Inflammatory macrophage treated with lipopolysaccharide for 4 hours (primary cell): ENCODE results near the gene SPSB2.
"Not testable (repeated sequence)": the region's sequence is repeated elsewhere in the genome, so short reads cannot be mapped to it uniquely, and the experiment has no call there.

Experiments used
- DNase-seq: peaks from one replicate; pipeline ENCODE4 v3.0.0-alpha.2; 2020

The SPSB2 gene, protein sequence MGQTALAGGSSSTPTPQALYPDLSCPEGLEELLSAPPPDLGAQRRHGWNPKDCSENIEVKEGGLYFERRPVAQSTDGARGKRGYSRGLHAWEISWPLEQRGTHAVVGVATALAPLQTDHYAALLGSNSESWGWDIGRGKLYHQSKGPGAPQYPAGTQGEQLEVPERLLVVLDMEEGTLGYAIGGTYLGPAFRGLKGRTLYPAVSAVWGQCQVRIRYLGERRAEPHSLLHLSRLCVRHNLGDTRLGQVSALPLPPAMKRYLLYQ

DNA sequence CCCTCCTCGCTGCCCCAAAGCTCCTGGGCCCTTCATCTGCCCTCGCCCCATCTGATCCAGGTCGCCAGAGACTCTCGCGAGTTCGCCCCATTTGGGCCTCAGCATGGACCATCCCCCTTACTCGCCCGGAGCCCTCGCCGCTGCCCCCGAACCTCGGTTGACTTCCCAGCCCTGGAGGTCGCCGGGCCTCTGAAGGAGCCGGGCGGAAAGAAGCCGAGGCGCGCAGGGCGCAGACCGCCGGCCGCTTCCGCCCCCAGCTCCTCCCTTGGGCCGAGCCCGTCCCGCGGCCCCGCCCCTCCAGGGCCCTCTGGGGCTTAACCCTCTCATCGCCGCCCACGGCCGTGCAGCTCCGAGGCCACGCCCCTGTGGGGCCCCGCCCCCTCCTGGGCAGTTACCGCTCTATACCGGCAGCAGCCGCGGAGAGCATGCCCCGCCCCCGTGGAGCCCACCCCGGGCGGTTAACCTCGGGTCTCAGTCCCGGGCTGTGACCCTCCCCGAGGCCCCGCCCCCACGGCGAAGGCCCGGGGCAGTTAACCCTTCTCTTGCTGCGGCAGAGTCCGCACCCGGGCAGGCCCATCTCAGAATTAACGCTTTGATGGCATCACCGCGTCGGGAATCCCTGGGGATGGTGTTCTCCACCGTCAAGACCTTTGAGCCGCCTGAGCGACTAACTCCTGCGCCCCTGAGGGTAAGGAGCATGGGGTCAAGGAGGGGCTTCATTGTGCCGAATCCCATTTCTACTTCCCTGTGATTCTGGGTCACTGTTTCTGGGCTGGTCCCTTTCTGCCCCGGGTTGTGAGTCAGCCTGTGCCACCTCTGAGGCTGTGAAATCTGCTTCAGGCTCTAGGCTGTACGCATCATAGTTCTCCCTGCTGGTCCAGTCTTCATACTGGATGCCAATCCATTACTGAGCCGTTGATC, at the start of gene SPSB2:
SPSB2 (minus strand) TSS at position 210 of the 921 bp plus-strand sequence. CDS start 402 bp downstream, outside the sequence.
- peak; percentile 98 for DNase-seq

DNA sequence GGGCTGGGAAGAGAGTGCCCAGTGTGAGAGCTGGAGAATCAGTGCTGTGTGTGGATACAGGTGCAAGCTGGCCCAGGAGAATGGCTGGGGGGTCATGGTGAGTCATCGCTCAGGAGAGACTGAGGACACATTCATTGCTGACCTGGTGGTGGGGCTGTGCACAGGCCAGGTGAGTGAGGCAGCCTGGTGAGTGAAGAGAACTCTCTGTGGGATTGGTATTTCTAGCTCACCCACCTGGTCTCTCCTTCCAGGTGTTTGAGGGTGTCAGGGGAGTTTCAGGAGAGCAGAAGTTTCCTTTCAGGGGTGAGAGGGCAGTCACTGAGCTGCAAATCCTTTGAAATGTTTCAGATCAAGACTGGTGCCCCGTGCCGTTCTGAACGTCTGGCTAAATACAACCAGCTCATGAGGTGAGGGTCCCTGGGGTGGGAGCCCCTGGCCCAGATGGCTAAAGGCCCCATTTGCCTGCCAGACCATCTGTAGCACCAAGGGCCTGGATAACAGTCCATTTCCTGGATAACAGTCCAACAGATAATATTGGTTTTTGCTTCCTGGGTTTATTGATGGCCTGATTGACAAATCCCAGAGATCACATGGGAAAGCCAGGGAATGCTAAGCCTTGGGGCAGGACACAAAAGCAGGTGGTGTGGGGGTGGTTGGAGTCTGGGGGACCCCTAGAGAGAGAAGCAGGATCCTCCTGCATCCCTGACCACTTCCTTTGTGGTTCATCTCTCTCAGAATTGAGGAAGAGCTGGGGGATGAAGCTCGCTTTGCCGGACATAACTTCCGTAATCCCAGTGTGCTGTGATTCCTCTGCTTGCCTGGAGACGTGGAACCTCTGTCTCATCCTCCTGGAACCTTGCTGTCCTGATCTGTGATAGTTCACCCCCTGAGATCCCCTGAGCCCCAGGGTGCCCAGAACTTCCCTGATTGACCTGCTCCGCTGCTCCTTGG, 49.2 kb upstream of the SPSB2 start:
- peak; percentile 57 for DNase-seq

DNA sequence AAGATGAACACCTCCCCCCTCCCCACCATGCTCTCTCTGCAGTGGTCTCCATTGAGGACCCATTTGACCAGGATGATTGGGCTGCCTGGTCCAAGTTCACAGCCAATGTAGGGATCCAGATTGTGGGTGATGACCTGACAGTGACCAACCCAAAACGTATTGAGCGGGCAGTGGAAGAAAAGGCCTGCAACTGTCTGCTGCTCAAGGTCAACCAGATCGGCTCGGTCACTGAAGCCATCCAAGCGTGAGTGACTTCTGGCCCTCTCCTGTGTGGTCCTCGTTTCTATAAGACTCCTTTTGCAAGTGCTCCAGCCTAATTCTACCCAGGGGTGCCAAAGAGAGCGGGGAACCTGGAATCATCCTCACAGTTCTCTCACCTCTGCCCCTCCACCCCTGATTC, 48.4 kb upstream of the SPSB2 start:
- DNase-seq, result no peak

DNA sequence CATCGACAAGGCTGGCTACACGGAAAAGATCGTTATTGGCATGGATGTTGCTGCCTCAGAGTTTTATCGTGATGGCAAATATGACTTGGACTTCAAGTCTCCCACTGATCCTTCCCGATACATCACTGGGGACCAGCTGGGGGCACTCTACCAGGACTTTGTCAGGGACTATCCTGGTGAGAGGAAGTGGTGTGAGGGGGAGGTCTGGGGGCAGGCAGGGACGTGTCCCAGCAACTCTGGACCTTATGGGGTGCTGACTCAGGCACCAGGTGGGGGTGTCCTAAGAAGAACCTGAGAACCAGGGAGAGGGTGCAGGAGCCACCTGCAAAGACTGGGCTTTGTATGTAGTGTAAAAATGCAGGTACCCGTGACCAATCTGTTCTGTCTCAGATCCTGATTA, 46.5 kb upstream of the SPSB2 start:
- DNase-seq, result no peak

DNA sequence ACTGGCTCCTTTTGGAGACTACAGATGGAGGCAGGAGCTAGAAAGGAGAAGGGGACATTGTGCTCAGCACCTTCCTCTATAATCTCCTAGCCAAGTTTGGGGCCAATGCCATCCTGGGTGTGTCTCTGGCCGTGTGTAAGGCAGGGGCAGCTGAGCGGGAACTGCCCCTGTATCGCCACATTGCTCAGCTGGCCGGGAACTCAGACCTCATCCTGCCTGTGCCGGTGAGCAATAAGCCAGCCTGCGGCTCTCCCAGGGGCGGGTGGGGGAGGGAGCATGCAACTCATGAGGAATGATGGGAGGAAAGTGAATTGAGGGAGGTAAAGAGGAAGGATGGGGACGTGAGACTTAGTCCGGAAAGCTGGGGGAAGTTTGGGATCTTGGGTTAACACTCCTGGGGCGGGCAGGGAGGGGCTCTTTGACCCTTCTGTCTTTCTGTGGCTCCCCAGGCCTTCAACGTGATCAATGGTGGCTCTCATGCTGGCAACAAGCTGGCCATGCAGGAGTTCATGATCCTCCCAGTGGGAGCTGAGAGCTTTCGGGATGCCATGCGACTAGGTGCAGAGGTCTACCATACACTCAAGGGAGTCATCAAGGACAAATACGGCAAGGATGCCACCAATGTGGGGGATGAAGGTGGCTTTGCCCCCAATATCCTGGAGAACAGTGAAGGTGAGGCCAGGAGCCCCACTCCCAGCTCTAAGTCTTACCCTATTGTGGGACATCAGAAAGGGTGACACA, 44.6 kb upstream of the SPSB2 start:
- DNase-seq, result no peak

DNA sequence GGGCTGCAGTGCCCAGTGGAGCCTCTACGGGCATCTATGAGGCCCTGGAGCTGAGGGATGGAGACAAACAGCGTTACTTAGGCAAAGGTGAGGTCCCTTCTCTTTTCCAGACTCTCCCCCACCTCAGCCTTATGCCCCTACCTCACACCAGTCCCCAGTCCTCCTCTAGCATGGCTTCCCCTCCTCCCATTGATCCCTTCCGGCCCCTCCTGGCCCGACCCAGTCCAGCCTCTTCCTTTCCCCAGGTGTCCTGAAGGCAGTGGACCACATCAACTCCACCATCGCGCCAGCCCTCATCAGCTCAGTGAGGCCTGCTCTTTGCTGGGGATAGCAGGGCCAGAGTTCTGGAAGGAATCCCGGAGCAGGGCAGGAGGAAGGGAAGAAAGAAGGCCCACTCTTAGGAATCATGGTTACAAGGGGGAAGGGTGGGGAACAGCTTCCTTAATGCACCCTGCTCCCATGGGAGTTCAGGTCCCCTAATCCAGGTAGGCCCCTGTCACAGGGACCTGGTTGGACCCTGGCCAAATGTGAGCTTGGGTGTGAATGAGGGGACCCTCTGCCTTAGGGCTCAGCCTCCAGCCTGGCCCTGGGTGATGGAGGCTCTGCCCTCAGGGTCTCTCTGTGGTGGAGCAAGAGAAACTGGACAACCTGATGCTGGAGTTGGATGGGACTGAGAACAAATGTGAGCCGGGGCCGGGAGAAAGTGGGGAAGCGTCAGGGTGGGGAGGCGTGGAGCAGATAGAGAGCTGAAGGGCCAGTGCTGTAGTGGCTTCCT, 43.5 kb upstream of the SPSB2 start:
- no peak for DNase-seq

DNA sequence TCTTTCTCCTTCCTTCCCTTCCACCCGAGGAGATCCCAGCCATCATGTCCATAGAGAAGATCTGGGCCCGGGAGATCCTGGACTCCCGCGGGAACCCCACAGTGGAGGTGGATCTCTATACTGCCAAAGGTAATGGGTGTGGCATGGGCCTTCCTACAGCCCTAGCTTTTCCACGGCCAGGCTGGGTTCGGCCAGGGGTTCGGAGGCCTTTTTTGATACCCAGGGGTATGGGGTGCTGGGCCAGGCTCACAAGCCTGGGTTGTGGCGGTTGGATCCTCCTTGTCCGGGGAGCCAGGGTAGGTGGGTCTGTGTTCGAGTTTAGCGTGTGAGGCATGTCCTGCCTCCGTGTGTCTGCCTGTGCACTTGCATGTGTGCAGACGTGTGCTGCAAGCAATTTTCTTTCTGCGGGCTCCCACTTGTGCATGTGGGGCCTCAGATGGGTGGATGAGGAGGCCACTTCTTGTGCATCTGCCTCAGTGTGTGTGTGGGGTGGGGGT, 42.7 kb upstream of the SPSB2 start:
- no peak for DNase-seq

DNA sequence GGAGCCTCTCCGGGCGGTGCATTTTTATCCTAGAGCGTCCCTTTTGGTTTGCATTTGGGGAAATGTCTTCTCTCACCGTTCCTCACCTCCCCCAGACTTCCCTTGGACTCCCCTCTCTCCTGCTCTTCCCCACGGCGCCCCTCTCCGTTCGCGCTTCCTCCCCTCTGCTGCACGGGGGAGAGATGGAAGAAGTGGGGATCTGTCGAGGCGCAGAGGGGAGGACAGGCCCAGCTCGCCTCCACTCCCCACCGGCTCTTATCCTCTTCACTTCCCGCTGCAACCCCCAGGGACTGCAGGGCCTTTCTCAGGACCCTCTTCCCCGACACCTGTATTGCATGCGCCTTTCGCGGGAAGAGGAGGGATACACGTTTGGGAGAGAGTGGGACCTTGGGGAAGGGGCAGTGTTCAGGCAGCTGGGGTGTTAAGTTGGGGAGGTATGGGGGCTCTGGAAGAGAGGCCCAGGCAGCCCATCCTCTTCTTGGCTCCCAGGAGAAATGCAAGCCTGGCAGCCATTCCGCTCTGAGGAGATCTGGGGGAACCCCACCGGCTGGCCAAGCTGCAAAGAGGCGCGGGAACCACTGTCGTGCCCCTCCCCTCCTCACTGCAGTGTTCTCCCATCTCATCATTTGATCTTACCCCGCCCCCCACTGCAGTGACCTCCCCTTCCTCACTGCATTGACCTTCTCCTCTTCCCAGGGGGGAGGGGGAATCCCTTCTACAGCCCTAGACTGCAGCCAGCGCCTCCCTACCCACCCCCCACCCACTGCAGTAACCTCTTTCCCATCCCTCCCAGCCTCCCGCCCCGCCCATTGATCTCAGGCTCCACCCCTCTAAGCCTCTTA, 42.1 kb upstream of the SPSB2 start:
- no peak for DNase-seq

DNA sequence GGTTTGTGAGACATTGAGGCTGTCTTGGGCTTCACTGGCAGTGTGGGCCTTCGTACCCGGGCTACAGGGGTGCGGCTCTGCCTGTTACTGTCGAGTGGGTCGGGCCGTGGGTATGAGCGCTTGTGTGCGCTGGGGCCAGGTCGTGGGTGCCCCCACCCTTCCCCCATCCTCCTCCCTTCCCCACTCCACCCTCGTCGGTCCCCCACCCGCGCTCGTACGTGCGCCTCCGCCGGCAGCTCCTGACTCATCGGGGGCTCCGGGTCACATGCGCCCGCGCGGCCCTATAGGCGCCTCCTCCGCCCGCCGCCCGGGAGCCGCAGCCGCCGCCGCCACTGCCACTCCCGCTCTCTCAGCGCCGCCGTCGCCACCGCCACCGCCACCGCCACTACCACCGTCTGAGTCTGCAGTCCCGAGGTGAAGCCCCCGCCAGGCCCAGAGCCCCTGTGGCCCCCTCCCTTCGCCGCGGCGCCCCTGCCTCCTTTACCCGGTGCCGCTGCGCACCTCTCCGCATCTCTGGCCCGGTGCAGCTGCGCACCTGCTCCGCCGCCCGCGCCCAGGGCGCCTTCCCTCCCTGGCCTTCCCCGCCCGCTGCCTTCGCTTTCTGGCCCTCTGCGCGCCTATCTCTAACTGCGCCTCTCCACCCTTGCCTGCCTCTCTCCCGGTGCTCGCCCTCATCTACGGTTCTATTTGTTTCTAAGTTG, 41.3 kb upstream of the SPSB2 start, which contains the start of gene ENO2:
ENO2 (plus strand) TSS at position 335 of the 701 bp plus-strand sequence. CDS start 1,253 bp downstream, outside the sequence.
- DNase-seq, result peak; percentile 59

DNA sequence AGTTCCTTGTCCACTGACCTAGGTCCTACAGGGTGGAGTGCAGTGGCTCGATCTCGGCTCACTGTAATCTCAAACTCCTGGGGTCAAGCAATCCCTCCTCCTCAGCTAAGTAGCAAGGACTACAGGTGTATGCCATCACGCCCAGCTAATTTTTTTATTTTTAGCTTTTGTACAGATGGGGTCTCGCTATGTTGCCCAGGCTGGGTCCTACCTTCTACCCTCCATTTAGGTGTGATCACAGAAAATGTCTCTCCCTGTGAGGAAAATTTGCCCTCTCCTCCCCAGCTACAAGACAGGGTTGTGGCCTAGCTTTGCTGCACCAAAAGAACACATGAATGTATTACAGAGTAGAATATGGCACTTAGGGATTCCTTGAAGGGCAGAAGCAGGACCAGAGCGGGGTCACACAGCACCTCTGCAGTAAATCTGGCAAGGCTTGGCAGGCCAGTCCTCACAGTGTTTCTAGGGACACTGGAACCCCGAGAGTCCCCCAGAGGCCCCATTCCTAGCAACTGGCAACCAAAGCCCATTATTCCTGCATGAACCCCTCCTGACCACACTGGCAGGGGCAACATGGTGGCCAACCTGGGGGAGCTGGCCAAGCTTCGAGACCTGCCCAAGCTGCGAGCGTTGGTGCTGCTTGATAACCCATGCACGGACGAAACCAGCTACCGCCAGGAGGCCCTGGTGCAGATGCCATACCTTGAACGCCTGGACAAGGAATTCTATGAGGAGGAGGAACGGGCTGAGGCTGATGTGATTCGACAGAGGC, 39.2 kb upstream of the SPSB2 start:
- no peak for DNase-seq

DNA sequence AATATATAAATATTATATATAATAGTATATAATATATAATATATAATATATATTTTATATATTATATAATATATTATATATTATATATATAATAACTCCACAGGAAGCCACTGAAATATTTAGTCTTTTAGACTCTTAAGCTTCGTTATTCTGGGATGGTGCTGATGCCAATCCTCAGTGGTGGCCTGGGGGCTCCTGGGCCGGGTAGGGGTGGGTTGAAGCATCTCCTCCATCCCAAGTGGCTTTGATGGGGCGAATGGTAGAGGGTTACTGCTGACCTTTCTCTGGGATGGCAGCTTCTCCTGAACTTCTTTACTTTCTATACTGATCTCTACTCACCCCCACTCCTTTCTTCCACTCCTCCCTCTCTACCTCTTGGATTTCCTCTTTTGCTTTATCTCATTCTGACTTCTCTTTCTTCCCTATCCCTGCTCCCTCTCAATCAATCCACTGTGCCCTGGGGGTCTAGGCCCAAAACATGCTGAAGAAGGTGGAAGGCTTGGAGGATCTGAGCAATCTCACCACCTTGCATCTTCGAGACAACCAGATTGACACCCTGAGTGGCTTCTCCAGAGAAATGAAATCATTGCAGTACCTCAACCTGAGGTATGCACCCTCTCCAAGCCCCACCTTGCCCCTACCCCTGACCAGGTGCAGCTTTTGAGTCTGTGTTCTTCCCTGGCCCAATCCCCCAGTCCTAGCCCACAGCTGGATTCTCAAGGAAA, 36.5 kb upstream of the SPSB2 start:
- no peak for DNase-seq

DNA sequence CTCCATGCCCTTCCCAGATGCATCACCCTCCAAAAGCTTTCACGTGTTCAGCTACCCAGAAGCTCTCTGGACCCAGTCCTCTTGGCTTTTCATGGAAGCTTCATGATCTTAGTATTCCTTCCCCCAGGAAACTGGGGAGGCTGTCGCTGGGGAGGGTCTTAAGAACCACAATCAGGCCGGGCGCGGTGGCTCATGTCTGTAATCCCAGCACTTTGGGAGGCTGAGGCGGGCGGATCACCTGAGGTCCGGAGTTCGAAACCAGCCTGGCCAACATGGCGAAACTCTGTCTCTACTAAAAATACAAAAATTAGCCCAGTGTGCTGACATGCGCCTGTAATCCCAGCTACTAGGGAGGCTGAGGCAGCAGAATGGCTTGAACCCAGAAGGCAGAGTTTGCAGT, 35.0 kb upstream of the SPSB2 start:
- DNase-seq, result not testable (repeated sequence)

DNA sequence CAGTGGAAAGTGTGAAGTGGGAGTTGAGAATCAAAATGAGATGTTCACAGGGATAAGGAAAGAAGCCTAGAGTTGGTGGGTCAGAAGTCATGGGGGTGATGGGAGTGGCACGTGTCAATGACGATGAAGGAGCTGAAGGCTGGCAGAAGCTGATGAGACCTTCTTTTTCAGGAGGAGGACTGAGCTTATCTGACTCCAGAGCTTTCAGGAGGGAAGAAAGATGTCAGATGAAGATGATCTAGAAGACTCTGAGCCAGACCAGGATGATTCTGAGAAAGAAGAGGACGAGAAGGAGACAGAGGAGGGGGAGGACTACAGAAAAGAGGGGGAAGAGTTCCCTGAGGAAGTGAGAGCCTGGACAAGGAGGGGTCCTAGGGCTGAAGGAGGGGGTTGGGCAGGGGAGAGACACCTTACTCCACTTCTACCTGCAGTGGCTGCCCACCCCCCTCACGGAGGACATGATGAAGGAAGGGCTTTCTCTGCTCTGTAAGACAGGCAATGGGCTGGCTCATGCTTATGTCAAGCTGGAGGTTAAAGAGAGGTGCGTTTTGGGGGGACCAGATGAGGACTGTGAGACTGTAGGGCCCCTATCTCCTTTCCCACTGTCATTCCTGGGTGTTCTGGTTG, 32.4 kb upstream of the SPSB2 start:
- no peak for DNase-seq

DNA sequence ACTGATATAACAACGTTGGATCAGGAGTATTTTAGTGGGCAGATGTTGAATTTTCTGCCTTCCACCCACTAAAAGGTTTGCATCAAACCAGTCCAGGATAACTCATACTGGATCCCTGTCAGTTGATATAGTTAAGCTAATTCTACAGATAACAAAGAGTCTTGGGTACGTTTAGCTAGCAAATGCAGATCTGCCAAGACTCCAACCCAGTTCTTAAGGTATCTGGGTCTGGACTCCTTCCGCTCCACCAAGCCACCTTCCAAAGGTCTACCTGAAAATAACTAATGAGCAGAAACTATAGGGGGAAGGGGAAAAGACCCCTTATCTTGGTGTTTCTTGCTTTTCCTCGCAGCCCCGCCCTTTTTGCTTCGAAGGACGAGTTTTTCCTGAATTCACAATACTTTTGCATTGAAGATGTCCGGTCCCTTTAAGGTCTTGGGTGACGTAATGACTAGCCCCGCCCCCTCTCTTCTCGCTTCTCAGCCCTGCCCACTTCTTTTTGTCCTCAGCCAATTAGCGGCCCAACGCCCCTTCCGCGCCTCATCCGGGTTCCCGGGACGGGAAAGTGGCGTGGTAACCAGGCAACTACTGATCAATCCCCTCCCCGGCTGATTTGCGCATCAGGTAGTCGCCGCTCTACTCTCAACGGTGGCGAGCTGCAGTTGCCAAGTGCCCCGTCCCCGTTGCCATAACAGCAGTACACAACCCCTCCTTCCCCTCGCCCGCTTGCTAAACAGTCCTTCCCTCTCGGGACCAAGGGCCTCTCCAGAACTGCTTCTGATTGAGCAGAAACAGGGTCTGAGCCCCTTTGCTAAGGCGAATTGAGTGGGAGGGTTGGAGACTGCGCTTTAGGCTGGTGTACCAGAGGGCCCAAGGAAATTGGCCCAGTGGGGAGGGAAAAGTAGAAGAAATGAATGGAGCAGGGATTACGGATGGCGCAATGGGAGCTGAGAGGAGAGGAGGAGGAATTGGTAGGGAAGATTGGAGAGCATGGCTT, 31.5 kb upstream of the SPSB2 start, which contains the start of gene LRRC23:
LRRC23 (plus strand) TSS at position 543 of the 997 bp plus-strand sequence. CDS start 812 bp downstream, outside the sequence.
- DNase-seq, result peak; percentile 96

DNA sequence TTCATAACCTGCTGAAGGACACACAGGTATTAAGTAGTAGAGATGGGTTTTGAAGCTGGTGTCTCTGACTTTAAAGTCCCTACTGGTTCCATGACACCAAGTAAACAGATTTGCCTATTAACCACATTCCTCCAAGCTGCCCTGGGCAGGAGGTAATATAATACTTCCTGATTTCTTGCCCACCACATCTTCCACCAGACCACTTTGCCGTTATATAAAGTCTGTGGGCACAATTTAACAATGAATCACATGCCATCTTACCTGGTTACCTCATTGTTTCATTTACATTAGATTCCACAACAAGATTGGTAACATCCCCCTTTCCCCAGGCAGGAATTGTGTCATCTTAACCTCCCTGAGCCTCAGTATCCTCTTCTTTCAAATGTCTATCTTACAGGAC, 30.6 kb upstream of the SPSB2 start:
- no peak for DNase-seq

DNA sequence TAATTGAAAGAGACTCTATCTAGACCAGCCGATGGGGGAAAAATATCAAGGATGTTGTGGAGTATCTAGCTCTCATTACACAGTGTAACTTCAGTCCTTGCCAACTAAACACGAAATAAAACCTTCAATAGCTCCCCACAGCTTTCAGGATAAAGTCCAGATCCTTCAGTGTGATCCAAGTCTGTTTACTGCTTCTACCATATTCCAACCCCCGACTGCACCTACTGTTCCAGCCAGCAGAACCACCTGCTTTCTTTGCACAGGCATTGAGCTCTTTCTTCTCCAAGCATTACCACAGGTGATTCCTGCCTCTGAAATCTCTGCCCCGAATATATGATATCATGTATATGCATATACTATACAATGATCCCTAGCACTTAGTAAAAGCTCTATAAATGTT, 29.3 kb upstream of the SPSB2 start:
- DNase-seq, result no peak
